NCI-H1092 (cell line): ENCODE data around the gene ABCG4.
"Not testable (repeated sequence)": the region's sequence is repeated elsewhere in the genome, so short reads cannot be mapped to it uniquely, and the experiment has no call there.

ENCODE experiments used
- DNase-seq: peaks from one replicate; lab custom pipeline; 2025; lab: John Stamatoyannopoulos, UW

ABCG4 gene

GRCh38 chr11:119149018-119149785, at the start of gene ABCG4:
Gene ABCG4 (plus strand): TSS chr11:119149052. CDS start chr11:119149966, 914 bp downstream.
- DNase-seq, result no peak

- no peak for DNase-seq
Measured at GRCh38 chr11:119099711-119100110, 49.1 kb upstream of the ABCG4 start.

- DNase-seq, result no peak
Measured at GRCh38 chr11:119100246-119100970, 48.4 kb upstream of the ABCG4 start.

GRCh38 chr11:119100994-119101758, 47.7 kb upstream of the ABCG4 start:
- DNase-seq, result no peak

GRCh38 chr11:119101759-119102423, 47.0 kb upstream of the ABCG4 start, which contains the start of gene DPAGT1:
Gene DPAGT1 (minus strand): TSS chr11:119101853. CDS start chr11:119101655, 198 bp downstream.
- peak; percentile 96 for DNase-seq

GRCh38 chr11:119103161-119103664, 45.6 kb upstream of the ABCG4 start:
- DNase-seq, result not testable (repeated sequence)

GRCh38 chr11:119103793-119104192, 45.1 kb upstream of the ABCG4 start:
- DNase-seq, result peak; percentile 28

GRCh38 chr11:119106564-119107537, 42.0 kb upstream of the ABCG4 start, which contains the start of gene C2CD2L:
Gene C2CD2L (plus strand): TSS chr11:119107344. CDS start chr11:119107742, 398 bp downstream.
- DNase-seq, result peak; percentile 90

GRCh38 chr11:119107538-119108145, 41.2 kb upstream of the ABCG4 start:
- no peak for DNase-seq

GRCh38 chr11:119108146-119108856, 40.6 kb upstream of the ABCG4 start:
- DNase-seq, result no peak

- DNase-seq, result no peak
Measured at GRCh38 chr11:119108857-119109221, 40.0 kb upstream of the ABCG4 start.

GRCh38 chr11:119109843-119110242, 39.0 kb upstream of the ABCG4 start:
- no peak for DNase-seq

- DNase-seq, result no peak
Measured at GRCh38 chr11:119110439-119110838, 38.4 kb upstream of the ABCG4 start.

GRCh38 chr11:119111361-119111925, 37.4 kb upstream of the ABCG4 start:
- no peak for DNase-seq

- DNase-seq, result no peak
Measured at GRCh38 chr11:119112314-119113020, 36.4 kb upstream of the ABCG4 start.

- DNase-seq, result no peak
Measured at GRCh38 chr11:119113716-119114115, 35.1 kb upstream of the ABCG4 start.

- DNase-seq, result no peak
Measured at GRCh38 chr11:119114351-119114750, 34.5 kb upstream of the ABCG4 start.
